ENCODE measurements around the gene OTULIN.
A peak's percentile ranks its signal among the peaks of the same experiment; 100 is the strongest.

OTULIN gene

DNA sequence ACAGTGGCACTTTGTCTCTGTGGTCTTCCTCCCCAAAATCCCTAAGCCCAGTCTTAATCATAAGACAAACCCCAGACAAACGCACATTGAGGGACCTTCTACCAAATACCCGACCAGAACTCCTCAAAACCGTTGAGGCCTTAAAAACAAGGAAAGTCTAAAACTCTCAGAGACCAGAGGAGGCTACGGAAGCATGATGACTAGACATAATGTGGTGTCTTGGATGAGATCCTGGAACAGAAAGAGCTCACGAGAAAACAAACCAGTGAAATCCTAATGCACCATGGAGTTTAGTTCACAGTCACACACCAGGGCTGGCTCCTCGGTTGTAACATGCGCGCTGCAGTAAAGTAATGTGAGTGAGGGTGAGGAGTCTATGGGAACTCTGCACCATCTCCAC, 58.4 kb downstream of the OTULIN start:
- no peak for DNase-seq

- DNase-seq = no peak
These were observed 59.2 kb downstream of the OTULIN start for GRCh38 chr5:14723701-14724132.

- DNase-seq = no peak
These were observed 60.1 kb downstream of the OTULIN start for GRCh38 chr5:14724633-14725032.

- no peak for DNase-seq
These were observed 61.7 kb downstream of the OTULIN start for GRCh38 chr5:14726066-14726838.

- peak; percentile 74 for DNase-seq
These were observed 62.9 kb downstream of the OTULIN start for GRCh38 chr5:14727428-14727865.

DNA sequence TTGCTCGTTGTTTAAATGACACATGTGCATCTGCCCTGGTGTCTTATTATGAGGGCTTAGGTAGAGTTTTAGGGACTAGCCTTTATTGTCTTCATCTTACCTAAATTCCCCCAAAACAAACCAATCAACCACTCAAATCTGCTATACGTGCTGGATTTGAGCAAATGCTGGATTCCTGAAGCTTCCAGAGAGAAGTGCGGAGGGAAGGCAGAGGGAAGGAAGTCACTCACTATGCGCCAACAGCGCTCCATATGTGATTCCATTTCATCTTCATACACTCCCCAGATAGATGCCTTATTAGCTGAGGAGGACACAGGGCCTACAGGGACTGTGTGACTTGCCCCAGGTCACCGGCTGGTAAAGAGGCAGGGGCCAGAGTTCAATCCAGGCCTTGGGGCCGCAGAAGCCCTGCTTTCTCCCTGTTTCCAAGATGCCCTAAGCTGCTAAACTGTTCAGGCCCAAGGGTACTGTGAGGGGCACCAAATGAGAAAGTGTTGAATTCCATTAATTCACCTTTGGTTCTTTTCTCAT, 63.5 kb downstream of the OTULIN start:
- no peak for DNase-seq

GRCh38 chr5:14728459-14728938, 64.0 kb downstream of the OTULIN start:
- no peak for DNase-seq

- no peak for DNase-seq
These were observed 65.2 kb downstream of the OTULIN start for GRCh38 chr5:14729448-14730385.

- no peak for DNase-seq
These were observed 65.9 kb downstream of the OTULIN start for GRCh38 chr5:14730466-14730865.

- DNase-seq = no peak
These were observed 66.4 kb downstream of the OTULIN start for GRCh38 chr5:14730881-14731280.

- DNase-seq = no peak
These were observed 68.5 kb downstream of the OTULIN start for GRCh38 chr5:14732991-14733390.

GRCh38 chr5:14733661-14734060, 69.1 kb downstream of the OTULIN start:
- DNase-seq = no peak

GRCh38 chr5:14734396-14734795, 69.9 kb downstream of the OTULIN start:
- DNase-seq = no peak

GRCh38 chr5:14735944-14736343, 71.4 kb downstream of the OTULIN start:
- DNase-seq = no peak

DNA sequence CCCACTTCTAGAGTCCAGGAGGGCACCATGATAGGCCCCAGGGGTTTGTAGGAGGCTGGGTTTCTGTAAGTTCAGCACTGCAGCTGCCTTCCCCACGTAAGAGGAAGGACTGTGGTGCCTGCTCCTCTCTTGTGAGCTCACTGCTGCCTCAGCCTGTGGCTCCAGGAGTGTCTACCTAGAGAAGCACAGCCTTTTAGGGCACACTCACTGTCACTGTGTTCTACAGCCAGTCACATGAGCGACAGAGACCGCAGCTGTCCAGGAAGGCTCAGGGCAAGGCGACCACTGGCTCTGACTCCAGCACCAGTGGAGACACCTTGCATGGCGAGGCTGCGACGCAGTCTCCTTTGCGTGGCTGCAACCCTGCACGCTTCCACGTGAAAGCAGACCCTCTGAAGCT, 72.8 kb downstream of the OTULIN start:
- DNase-seq = no peak

- no peak for DNase-seq
These were observed 73.5 kb downstream of the OTULIN start for GRCh38 chr5:14738050-14738449.

GRCh38 chr5:14739538-14739937, 75.0 kb downstream of the OTULIN start:
- no peak for DNase-seq

DNA sequence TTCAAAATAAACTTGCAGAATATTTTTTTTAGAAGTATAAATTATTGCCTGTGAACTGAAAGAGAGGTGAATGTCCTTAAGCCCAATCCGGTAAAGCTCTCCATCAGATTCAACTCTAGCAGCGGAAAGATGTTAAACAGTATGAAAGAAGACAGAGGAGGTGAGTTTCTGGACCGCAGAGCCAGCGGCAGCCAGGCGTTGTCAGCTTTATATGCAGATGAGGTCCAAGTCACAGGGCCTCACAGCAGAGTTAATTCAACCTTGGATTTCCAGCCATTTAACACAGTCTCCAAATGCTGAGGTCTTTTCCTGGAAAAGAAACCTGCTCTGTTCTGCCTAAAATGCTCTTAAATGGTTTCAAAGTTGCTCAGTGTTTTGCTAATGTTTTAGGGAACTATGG, 75.5 kb downstream of the OTULIN start:
- no peak for DNase-seq

DNA sequence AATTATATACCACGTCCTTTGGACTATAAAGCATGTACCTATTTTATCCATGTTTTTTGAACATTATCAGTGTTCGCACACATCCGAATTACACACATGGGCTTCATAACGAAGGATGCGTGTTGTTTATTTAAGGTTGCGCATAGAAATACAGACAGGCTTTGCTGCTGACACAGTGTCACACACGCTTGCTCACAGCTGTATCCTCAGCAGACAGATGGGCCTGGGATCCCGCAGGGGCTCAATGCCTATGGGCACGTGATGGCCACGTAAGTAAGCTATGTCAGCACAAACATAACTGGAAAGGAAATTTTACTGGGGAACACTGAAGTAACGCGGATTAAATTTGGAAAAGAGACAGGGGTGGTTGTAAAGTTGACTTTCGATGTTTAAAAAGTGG, 76.6 kb downstream of the OTULIN start:
- no peak for DNase-seq

- no peak for DNase-seq
These were observed 77.4 kb downstream of the OTULIN start for GRCh38 chr5:14741801-14742440.

GRCh38 chr5:14742498-14742897, 78.0 kb downstream of the OTULIN start:
- DNase-seq = no peak

DNA sequence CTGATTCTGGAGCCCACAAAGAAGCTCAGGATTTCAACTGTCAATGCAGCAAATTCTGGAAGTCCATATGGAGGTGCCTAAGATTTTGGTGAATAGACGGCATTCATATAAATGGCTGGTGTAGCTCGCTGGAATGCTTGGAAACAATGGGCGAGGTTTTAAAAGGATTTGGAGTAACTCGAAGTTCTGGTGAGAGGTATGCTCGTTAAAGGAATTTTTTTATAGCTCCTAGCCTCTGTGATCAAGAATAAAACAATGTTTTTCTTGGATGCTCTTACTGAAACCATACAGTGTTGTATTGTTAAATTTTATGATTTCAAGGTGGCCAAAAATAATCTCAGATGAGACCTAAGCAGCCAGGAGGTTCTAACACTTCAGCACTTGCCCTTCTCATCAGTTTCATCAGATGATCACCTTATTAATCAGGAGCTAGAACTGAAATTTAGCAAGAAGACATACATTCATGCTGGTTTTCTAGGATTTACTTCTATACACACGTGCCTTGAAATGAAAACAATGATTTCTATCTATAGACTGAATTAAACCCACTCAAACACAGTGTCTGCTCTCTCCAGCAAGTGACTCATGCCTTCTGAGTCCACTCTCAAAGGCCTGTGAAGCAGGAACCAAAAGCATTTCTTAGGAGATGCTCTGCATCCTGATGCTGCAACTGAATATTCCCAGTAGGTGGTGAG, 79.2 kb downstream of the OTULIN start:
- no peak for DNase-seq
